ENCODE results near the gene DDRGK1.

The DDRGK1 gene

GRCh38 chr20:3228750-3229032, 24.2 kb upstream of the DDRGK1 start:
- intact Hi-C loops (cut with DNase I; ENCODE audit: low total_unique reads) = no loop called here
- H3K36me3 ChIP-seq = peaks cover 0 to 18% (median 0%) of the 10 kb centered on the region in 3 donors
- H3K27me3 ChIP-seq = no peaks in the 10 kb centered on the region
- H3K27ac ChIP-seq = no peak overlapping the region
- no peak for DNase-seq
- H3K9me3 ChIP-seq = no peaks in the 10 kb centered on the region
- no peaks in the 10 kb centered on the region for H3K4me1 ChIP-seq
- no peak overlapping the region for H3K4me3 ChIP-seq
- no peak for TF ChIP-seq CTCF (IDR thresholded peaks at IDR 0.05)

GRCh38 chr20:3227936-3228749, 23.7 kb upstream of the DDRGK1 start:
- intact Hi-C loops (cut with DNase I; ENCODE audit: low total_unique reads) = no loop called here

GRCh38 chr20:3227506-3227905, 23.0 kb upstream of the DDRGK1 start:
- H3K27ac ChIP-seq = no peak overlapping the region
- TF ChIP-seq CTCF (IDR thresholded peaks at IDR 0.05) = no peak
- intact Hi-C loops (cut with DNase I; ENCODE audit: low total_unique reads) = no loop called here
- no peaks in the 10 kb centered on the region for H3K9me3 ChIP-seq
- no peaks in the 10 kb centered on the region for H3K4me1 ChIP-seq
- DNase-seq = no peak
- no peaks in the 10 kb centered on the region for H3K27me3 ChIP-seq
- no peak overlapping the region for H3K4me3 ChIP-seq
- H3K36me3 ChIP-seq = peaks cover 5 to 30% (median 10%) of the 10 kb centered on the region in 3 donors

More at GRCh38 chr20:3227936-3228749, 23.7 kb upstream of the DDRGK1 start:
- no peak for TF ChIP-seq CTCF (IDR thresholded peaks at IDR 0.05)
- Histone ChIP-seq H3K36me3 (peaks cover 3 to 24% (median 5%) of the 10 kb centered on the region in 3 donors), H3K4me1 (no peaks in the 10 kb centered on the region), H3K4me3 (no peak overlapping the region), H3K27me3 (no peaks in the 10 kb centered on the region), H3K27ac (no peak overlapping the region), H3K9me3 (no peaks in the 10 kb centered on the region)
- DNase-seq = no peak

- no peak for DNase-seq
- Histone ChIP-seq H3K27ac (no peak overlapping the region), H3K4me1 (no peaks in the 10 kb centered on the region), H3K27me3 (no peaks in the 10 kb centered on the region), H3K36me3 (peaks cover 10 to 36% (median 15%) of the 10 kb centered on the region in 3 donors), H3K4me3 (no peak overlapping the region), H3K9me3 (no peaks in the 10 kb centered on the region)
- TF ChIP-seq CTCF (IDR thresholded peaks at IDR 0.05) = no peak
- intact Hi-C loops (cut with DNase I; ENCODE audit: low total_unique reads) = no loop called here
Observed at GRCh38 chr20:3226864-3227263, 22.4 kb upstream of the DDRGK1 start.

- Histone ChIP-seq H3K4me3 (no peak overlapping the region), H3K36me3 (peaks cover 17 to 44% (median 23%) of the 10 kb centered on the region in 3 donors)
- intact Hi-C loops (cut with DNase I; ENCODE audit: low total_unique reads) = no loop called here
Observed at GRCh38 chr20:3226093-3226492, 21.6 kb upstream of the DDRGK1 start.

More at GRCh38 chr20:3226093-3226492, 21.6 kb upstream of the DDRGK1 start:
- no peak for TF ChIP-seq CTCF (IDR thresholded peaks at IDR 0.05)
- DNase-seq = no peak
- no peak overlapping the region for H3K27ac ChIP-seq
- no peaks in the 10 kb centered on the region for H3K4me1 ChIP-seq
- no peaks in the 10 kb centered on the region for H3K27me3 ChIP-seq
- no peaks in the 10 kb centered on the region for H3K9me3 ChIP-seq

All from tibial artery (tissue), 4 donors.